ENCODE results near the gene PPFIBP2. TPM values are rescaled to one million over a fixed set of nuclear protein-coding genes. Genes with fewer than 3 reads are reported as not detected.

The PPFIBP2 gene
- total RNA-seq, 1 experiment from 2014 or later, result 1.5 TPM

DNA sequence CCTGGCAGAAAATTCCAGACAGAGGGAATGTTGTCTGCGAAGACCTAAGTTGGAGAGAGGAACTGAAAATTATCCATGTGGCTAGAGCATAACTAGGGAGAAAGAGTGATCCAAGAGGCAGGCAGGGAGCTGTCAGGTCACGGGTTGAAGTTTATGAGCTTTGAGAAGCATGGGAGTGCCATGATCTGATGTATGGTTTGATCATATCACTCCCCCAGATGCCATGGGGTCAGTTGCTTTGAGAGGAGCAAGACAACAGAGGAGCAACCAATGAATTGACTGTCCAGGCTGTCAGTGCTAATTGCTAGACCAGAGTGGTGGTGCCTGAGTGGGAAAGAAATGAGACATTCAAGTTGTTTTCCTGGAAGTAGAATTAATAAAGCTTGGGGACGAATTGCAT, 105.5 kb downstream of the PPFIBP2 start:
- DNase-seq (ENCODE audit: extremely low read depth, low read depth), result no peak

DNA sequence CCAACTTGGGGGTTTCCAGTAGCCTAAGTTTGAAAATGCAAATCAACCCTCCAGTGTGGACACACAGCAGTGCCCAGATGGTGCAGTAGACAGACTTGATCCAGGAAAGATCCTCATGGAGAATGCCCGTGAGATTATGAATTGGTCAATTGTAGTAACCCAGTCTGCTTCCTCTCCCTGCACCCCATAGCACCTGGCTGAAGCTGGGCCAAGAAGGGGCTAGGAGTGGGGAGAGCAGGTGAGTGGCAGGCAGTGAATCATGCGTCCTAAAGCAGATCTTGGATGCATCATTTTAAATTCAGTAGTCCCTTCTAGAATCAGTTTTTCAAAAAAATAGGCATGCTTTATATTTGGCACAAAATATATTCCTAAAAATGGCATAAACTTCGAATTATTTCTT, 107.3 kb downstream of the PPFIBP2 start:
- DNase-seq (ENCODE audit: extremely low read depth, low read depth), result no peak

DNA sequence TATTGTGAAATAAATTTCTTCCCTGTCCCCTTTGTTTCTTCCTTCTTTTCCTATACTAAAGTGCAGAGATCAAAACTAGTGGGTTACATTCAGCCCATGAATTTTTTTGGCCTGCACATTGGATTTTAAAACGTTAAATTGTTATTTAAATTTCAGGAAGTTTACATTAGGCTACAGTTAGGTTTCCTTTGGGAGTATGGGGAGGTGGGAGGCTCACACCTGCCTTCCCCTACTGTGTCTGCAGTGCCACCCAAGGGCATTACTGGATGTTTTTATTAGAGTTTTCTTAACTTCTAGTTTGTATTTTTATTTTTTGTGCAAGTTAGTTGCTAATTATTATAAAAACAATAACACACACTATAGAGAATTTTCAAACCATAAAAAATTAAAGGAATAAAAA, 107.8 kb downstream of the PPFIBP2 start:
- no peak for DNase-seq (ENCODE audit: extremely low read depth, low read depth)

DNA sequence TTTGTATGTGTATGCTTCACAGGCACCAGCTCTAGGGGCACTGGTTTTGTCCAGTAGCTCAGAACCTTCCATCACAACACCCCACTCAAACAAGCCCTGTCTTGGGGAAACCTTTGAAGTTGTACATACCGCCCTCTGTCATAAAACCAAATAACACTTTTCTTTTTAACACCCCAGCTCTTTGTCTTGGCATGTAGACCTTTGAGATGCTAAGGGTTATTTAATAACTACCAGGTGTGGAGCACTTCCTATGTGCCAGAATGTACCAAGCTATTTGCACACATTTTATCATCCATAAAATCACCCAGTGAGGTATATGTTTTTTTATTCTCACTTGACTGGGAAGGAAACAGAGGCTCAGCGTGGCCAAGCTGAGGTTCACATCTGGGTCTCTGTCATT, 108.9 kb downstream of the PPFIBP2 start:
- no peak for DNase-seq (ENCODE audit: extremely low read depth, low read depth)

DNA sequence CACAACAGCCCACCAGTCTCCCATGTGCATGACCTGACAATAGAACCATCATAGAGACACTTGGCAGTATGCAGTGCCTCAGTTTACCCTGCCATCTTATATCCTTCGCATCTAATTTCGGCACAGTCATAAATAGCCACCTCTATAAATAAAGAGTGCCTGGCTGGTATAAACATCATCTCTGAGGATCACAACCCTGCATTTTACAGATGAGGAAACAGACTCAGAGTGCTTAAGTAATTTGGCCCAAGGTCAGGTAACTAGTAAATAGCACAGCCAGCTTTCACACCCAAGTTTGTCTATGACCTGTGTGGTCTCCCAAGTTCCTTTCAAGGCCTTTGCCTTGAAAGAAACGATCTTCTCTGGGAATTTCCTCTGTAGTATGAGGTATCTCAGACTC, 114.9 kb downstream of the PPFIBP2 start:
- DNase-seq (ENCODE audit: extremely low read depth, low read depth), result no peak

DNA sequence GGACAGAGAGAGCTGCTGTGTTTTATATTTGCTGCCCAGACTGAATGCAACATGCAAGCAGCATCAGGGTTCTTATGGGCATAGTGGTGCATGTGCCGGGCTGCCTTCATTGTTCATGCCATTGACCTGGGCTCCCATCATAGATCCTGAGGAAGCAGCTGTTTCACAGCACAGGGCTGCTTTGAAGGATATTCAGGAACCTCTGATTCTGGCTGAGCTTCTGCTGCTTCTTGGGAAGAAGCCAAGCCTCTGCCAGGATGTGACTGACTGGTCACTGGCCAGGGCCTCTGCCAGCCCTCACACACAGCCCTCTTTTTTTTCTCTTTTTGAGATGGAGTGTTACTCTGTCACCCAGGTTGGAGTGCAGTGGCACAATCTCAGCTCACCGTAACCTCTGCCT, 116.2 kb downstream of the PPFIBP2 start:
- no peak for DNase-seq (ENCODE audit: extremely low read depth, low read depth)

DNA sequence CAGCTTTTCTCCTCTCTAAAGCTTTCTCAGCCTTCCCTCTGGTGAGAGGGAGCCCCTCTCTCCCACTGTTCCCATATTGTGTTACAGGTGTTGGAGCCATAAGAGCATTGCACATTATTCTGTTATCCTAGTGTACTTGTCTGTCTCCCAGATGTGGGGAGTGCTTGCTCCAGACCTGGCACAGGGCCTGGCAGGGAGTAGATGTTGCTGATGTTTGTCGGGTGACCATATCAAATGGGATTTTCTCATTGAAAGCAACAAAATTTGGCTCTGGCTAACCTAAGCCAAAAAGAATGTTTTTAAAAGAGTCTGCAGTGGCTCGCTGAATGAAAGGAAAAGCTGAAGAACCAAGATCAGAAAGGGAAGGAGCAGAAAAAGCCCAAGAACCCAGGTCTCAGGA, 118.4 kb downstream of the PPFIBP2 start:
- no peak for DNase-seq (ENCODE audit: extremely low read depth, low read depth)

DNA sequence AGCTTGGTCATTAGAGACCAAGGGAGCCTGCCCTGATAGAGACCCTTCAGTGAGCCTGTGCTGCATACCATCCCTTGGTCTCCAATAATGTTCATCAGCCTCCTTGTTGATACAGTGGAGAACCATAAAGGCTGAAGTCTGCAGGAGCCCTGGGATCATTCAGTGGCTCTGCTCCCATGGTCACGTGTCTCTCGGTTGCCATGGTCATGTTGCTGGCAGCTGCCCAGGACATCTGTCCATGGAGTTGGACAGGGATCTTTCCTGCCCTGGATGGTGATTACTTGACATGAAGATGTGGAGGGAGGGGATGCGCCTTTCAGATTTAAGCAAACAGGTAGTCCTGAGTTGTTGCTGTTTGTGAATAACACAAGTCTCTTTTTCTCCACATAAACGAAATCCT, 121.3 kb downstream of the PPFIBP2 start:
- DNase-seq (ENCODE audit: extremely low read depth, low read depth), result no peak

DNA sequence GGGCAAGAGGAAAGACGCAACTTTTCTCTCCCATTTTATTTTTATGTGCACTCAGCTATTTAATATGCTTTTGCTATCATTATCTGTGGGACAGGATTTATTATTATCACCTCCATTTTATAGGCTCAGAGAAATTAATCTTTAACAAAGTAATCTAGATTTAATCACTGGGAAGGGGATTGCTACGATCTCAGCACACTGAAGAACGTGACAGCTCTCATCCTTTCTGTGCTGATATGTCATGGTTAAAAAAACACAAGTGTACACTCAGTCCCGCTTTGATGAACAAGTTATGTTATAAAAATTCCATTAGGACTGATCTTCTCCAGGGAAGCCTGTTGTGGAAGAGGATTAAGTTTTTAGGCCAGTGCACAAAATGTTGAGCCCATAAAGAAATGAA, 121.9 kb downstream of the PPFIBP2 start:
- DNase-seq (ENCODE audit: extremely low read depth, low read depth), result no peak

DNA sequence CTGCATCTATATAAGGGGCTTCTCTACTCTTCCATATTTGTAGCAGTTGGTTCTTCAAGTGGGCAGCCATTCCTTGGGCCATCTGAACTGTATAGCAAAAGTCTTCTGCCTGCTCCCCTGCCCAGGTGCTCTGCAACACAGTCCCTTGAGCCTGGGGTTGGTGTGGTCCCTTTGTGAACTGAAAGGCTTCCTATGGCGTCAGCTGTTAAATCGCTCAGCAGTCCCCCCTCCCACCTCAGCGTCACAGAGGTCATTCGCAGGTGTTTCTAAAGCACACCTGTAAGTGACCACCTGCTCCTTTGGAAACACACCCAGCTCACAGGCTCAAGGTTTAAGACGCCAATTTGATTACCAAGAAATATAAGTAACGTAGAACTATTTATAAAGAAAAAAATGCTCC, 122.6 kb downstream of the PPFIBP2 start:
- DNase-seq (ENCODE audit: extremely low read depth, low read depth), result no peak

DNA sequence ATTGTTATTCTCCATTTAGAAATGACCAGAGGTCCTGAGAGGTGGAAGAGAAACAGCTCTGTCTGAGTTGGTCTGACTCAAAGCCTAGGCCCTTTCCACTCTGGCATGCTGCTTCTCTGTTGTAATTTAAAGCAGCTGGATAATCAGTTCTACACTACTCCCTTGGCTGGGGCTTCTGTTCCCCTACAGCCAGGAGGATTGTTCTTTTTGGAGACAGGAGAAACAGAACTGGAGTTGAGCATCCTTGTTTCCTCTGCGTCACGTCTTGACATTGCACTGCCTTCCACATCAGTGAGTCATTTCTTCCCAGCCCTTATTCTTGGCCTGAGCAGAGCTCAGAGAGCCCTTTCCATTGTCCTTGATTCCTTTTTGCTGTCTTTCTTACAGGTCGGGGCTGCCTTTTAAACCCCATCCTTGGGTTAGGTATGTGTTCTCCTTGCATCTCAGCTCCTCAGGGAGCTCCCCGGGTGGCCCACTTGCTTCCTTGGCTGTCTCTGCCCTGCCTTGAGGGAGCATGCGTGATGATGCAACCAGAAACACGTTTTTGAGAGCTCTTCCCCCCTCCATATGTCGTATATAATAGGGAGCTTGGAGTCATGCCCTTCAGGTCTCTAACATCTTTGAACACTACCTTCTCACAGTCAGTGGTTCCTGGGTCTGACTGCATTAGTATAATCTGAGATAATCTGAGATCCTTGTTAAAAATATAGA, 123.8 kb downstream of the PPFIBP2 start:
- DNase-seq (ENCODE audit: extremely low read depth, low read depth), result no peak

DNA sequence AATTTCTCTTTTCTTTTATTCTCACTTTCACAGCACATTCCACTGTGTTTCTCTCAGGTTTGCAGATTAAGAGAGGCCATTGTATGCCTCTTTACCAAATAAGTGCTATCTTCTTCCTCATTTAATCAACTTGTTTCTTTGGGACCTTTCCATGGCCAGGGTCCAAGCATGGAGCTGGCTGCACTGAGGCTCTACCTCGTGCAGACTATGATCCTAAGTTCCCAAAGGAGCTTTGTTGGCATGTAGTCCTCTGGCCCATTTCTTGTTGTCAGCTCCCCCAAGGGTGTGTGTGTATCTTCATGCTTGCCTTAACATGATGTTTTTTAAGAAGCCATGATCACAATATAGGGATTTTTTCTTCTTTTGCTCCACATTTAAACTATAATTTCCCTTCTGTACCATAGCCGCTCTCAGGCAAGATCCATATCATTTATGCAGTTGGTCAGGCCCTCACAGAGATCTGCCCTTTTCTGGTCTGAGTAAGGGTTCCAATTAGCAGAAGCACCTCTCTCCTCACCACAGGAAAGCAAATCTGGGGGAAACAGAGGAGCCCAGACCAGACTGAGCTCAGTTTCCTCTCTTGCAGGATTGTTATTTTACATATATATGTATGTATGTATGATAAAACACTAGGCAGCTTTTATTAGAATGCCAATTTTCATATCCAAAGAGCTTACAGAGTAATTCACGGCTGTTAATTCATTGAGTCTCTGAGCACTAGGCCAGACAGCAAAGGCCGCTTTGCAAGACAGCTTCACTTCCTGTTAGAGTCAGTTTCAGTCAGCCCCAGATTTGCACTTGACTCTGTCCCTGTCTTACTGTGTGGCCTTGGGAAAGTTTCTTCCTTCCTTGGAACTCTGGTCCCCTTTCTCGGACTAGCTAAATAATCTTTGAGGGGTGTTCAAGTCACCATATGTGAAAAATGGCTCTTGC, 125.2 kb downstream of the PPFIBP2 start:
- DNase-seq (ENCODE audit: extremely low read depth, low read depth), result no peak

DNA sequence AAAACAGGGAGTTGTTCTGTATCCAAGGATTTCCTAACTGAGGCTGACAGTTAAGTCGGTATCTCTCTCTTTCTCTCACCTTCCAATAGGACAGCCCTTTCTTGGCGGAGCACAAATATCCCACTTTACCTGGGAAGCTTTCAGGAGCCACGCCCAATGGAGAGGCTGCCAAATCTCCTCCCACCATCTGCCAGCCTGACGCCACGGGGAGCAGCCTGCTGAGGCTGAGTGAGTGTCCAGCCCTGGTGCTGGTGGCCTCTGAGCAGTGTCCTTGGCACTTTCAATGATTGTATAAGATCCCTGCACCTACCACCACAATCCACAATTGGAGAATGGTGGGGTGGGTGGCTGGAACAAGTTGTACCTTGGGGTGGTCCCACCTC, 125.8 kb downstream of the PPFIBP2 start:
- DNase-seq (ENCODE audit: extremely low read depth, low read depth), result no peak

DNA sequence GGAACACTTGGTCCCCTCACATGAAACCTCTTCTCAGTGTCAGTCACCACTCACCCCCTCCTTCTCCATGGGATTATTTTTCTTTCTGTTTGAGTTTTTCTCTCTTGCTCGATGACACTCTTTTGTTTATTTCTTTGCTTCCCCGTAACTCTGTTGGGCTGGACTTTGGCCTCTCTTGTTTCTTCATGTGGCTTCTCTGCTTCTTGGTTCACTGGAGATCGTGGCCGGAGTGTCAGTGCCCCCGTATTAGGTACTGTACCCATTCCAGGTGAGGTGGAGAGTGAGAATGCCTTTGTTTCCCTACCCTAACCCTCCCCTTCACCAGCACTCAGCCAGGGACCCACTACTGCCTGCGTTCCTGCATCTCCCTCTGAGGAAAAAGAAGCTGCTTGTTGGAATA, 127.0 kb downstream of the PPFIBP2 start:
- no peak for DNase-seq (ENCODE audit: extremely low read depth, low read depth)

DNA sequence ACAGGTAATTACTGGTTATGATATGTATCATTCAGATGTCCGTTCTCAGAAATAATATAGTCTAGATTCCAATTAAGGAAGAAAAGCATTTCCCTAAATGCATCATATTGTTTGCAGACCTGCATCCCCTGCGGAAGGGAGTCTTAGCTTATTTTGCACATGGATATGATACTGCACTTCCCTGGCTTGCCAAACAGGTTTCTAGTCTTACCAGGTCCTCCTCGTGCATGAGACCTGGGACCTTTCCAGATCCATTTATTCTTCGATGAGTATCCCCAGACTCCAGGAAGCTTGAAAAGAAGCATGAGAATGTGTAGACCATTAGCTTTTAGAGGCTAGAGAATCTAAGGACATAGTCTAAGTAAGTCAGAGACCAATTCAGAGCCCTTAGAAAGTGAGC, 128.9 kb downstream of the PPFIBP2 start:
- no peak for DNase-seq (ENCODE audit: extremely low read depth, low read depth)

DNA sequence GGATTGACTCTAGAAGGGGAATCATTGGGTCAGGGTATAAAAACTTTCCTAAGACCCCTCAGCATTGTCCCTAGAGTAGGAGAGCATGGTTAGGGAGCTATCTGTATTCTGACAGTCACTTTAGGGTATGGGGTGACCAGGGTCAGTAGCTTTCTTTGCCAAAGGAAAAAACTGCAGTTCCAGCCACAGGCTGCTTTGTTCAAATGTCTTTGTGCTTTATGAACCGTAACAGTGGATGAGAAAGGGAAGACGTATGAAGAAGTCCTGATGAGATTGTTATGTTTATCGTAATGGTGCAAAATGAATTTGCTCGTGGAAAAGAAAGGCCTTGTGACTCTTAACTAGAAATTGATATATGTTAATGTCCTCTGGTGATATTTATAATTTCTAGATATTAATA, 129.5 kb downstream of the PPFIBP2 start:
- DNase-seq (ENCODE audit: extremely low read depth, low read depth), result no peak

DNA sequence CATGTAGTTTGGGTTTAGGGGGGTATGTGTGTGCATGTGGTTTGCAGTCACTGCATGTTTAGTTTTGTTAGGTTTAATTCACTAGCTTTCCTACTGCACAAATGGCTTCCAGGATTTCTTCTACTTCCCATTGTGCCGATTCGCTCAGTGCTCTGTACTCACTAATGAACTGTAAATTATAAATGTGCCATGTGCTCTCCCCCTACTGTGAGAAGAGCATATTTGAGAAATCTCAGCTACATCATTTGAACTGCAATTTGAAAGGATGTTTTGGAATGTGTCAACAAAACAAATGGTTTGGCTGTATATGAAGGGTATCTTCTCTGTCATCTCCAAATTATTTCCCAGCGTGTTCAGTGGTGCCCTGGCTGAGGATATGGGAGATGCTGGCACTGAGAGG, 131.4 kb downstream of the PPFIBP2 start:
- DNase-seq (ENCODE audit: extremely low read depth, low read depth), result no peak

DNA sequence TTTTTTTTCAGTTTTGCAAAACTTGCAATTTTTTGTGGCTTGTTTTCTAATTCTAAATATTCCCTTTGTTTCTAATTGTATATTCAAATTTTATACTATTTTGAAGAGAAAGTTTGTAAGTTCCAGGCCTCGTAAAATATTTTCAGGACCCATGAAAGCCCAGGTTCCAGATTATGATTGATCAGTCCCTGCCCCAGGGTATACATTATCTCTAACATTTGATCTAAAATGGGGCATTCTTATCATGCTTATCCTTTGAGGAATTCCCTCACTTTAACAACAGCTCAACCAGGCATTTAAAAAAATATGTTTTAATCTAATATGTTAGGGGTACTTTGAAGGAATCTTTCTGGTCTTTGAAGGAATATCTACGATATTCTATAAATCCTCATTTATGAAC, 133.1 kb downstream of the PPFIBP2 start:
- DNase-seq (ENCODE audit: extremely low read depth, low read depth), result no peak

DNA sequence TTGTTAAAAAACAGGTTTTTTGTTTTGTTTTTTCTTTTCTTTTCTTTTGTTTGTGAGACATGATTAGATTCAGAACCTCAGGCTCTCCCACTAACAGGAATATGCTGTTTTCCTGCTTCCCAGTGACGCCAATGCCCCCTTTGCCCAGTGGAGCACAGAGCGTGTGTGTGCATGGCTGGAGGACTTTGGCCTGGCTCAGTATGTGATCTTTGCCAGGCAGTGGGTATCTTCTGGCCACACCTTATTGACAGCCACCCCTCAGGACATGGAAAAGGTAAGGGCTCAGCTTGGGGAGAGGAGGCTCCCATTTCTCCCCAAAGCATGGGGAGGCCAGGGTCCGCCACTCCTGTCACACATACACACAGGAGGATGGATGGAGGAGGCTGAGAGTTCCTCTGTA, 134.5 kb downstream of the PPFIBP2 start:
- no peak for DNase-seq (ENCODE audit: extremely low read depth, low read depth)

DNA sequence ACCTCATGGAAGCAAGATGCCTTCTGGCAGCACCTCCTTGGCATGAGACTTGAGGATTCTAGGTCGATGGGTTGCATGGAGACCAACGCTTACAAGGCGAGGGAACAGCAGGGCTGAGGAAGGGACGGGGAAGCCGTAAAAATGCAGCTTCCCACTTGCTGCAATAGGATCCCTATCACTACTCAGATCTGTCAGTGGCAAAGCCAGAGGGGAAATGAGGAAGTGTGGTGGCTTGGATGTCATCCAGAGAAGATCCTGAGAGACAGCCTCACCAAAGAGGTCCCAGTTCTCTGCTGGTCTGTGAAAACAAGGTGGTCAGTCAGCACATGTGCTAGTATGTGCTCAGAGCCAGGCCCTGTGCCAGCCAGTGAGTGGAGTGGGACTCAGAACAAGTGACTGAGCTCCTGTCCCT, 137.3 kb downstream of the PPFIBP2 start:
- DNase-seq (ENCODE audit: extremely low read depth, low read depth), result no peak

DNA sequence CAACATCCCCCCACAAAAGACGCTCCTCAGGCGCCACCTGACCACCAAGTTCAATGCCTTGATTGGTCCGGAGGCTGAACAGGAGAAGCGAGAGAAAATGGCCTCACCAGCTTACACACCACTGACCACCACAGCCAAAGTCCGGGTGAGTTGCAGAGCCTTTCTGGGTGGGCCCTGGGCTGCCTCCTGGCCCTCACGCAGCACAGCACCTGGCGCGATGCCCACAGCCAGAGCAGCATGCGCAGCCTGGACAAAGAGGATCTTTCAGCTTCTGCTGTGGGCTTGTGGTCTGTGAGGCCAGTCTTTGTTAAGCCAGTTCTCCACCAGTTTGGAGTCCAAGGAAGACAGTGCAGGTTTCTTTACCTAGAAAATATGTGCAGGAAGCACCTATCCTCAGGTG, 137.9 kb downstream of the PPFIBP2 start:
- no peak for DNase-seq (ENCODE audit: extremely low read depth, low read depth)

DNA sequence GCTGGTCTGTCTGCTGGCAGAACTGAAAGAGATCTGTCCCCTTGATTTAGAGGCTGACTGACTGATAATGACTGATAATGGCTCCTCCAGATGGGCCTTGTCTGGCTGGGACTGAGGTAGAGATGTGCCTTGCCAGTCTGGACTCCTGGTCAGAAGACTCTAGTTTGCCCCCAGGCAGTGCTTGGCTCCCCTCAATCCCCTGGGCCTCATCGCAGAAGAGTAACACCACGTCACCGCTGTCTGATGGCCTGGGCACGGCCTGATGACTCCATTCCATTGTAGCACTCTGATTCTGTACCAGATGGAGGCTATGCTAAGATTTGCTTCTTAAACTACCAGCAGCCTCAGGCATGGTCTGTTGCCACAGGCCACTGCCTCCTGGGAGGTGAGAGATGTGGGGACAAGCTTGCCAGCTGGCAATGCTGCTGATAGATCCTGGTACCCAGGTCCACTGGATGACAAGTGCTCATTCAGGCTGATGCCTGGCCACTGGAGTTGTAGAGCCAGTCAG, 140.5 kb downstream of the PPFIBP2 start:
- no peak for DNase-seq (ENCODE audit: extremely low read depth, low read depth)

Data from NCI-H460 (cell line).